Stomach (tissue), 9 donors: ENCODE results near the gene F2. TPM values are rescaled to one million over a fixed set of nuclear protein-coding genes. Genes with fewer than 3 reads are reported as not detected.

Source experiments
- DNase-seq, 2 donors: peaks; one replicate each; pipeline versions ENCODE4 v3.0.0 to v3.0.0-alpha.2; 2013 to 2019
- H3K27ac ChIP-seq, 5 donors: fragments of 200-600 bp in 4 of 5; sonication (generic) in 4 of 5; one replicate each; pipeline ENCODE4 v1.5.1; 2013 to 2019; ENCODE audit warnings: mild to moderate bottlenecking in 1 of 5, moderate library complexity in 1 of 5
- H3K27me3 ChIP-seq, 3 donors: fragments of 200-600 bp; sonication (generic); one replicate each; pipeline ENCODE4 v1.5.1; 2017 to 2019; ENCODE audit warnings: mixed run types in 1 of 3
- H3K36me3 ChIP-seq, 4 donors: fragments of 200-600 bp; sonication (generic); 1 replicate in 3 of 4; 2 replicates in 1 of 4; pipeline ENCODE4 v1.5.1; 2016 to 2019
- H3K4me1 ChIP-seq, 4 donors: fragments of 200-600 bp; sonication (generic); one replicate each; pipeline ENCODE4 v1.5.1; 2016 to 2019
- H3K4me3 ChIP-seq, 4 donors: fragments of 200-600 bp; sonication (generic) in 3 of 4; one replicate each; pipeline ENCODE4 v1.5.1; 2016 to 2019; ENCODE audit warnings: mild to moderate bottlenecking in 1 of 4
- H3K9me3 ChIP-seq, 4 donors: fragments of 200-600 bp; sonication (generic); one replicate each; pipeline ENCODE4 v1.5.1; 2016 to 2019
- EP300 ChIP-seq: sonication (generic); formaldehyde crosslinking; IDR thresholded peaks from one replicate; pipeline ENCODE4 v1.6.1; 2017; ENCODE audit warnings: antibody characterized with exemption
- POLR2A ChIP-seq, 4 donors: fragments of 450-650 bp; IDR thresholded peaks; one replicate each; pipeline ENCODE4 v1.6.1; 2016; ENCODE audit warnings: antibody characterized with exemption in 4 of 4, control low read depth in 2 of 4, mild to moderate bottlenecking in 1 of 4, moderate library complexity in 1 of 4
- POLR2AphosphoS5 ChIP-seq, 3 donors: sonication (generic); formaldehyde crosslinking; IDR thresholded peaks; one replicate each; pipeline ENCODE4 v1.6.1; 2016; ENCODE audit warnings: antibody characterized with exemption in 3 of 3
- WGBS, 5 donors: extraction: QIAGEN DNeasy Blood & Tissue Kit in 3 of 5; methylation state at CpG; one replicate each; pipeline versions ENCODE4 v1.1.5 to v1.1.7; 2013 to 2018; 5-methylcytosine and 5-hydroxymethylcytosine counted together
- intact Hi-C: fragments of 100-400 bp; cut with DNase I; formaldehyde crosslinking; loops from one replicate; pipeline ENCODE4 v1.15.1; 2023; ENCODE audit warnings: low total_unique reads
- polyA plus RNA-seq, 3 donors: library from polyadenylated mRNA; stranded (reverse); fragments of 200-250 nt; gene quantifications; one replicate each; pipeline ENCODE4 v1.2.3, GENCODE V29; 2013
- total RNA-seq, 5 donors: library from RNA; depleted of rRNA; stranded (reverse); fragments of >200 nt; gene quantifications; one replicate each; pipeline versions ENCODE4 v1.1.0 to v1.2.3, GENCODE V29; 2014 to 2016
- TF ChIP-seq, protein P1 (sequence below), 7 experiments: fragments of 450-650 bp in 4 of 7; fragments of 200-600 bp in 3 of 7; sonication (generic) in 3 of 7; IDR thresholded peaks; one replicate each; pipeline ENCODE4 v1.5.1; 2016 to 2019; ENCODE audit warnings: antibody characterized with exemption in 7 of 7, control low read depth in 2 of 7, mild to moderate bottlenecking in 1 of 7
- donor health status: healthy with polysubstance abuse.
- donor health status: Bipolar disorder and iron deficiency.
- donor health status: healthy.

Gene F2
- total and polyA plus RNA-seq, 8 donors: 0.19 to 0.92 (median 0.33) TPM; not detected in 5

DNA sequence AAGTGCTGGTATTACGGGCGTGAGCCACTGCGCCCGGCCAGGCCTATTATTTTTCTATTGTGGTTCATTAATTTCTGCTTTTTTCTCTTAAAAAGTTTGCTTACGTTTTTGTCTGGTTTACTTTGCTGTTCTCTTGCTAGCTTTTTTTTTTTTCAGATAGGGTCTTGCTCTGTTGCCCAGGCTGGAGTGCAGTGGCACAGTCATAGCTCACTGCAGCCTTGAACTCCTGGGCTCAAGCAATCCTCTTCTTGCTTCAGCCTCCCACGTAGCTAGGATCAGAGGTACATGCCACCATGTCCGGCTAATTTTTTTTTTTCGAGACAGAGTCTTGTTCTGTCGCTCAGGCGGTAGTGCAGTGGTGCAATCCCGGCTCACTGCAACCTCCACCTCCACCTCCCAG, 18.7 kb downstream of the F2 start:
- no peaks in the 10 kb centered on the region for H3K27me3 ChIP-seq
- WGBS, 5 donors: 94 to 96% (median 94%) methylated on average over 11 of the region's 11 CpGs
- no peak for DNase-seq
- H3K27ac ChIP-seq: no peak overlapping the region
- TF ChIP-seq POLR2AphosphoS5 (IDR thresholded peaks at IDR 0.05) (no peak), POLR2A (IDR thresholded peaks at IDR 0.05) (no peak), EP300 (no peak)
- TF ChIP-seq, protein P1, sequence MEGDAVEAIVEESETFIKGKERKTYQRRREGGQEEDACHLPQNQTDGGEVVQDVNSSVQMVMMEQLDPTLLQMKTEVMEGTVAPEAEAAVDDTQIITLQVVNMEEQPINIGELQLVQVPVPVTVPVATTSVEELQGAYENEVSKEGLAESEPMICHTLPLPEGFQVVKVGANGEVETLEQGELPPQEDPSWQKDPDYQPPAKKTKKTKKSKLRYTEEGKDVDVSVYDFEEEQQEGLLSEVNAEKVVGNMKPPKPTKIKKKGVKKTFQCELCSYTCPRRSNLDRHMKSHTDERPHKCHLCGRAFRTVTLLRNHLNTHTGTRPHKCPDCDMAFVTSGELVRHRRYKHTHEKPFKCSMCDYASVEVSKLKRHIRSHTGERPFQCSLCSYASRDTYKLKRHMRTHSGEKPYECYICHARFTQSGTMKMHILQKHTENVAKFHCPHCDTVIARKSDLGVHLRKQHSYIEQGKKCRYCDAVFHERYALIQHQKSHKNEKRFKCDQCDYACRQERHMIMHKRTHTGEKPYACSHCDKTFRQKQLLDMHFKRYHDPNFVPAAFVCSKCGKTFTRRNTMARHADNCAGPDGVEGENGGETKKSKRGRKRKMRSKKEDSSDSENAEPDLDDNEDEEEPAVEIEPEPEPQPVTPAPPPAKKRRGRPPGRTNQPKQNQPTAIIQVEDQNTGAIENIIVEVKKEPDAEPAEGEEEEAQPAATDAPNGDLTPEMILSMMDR (IDR thresholded peaks at IDR 0.05): no peak
- H3K4me1 ChIP-seq: no peaks in the 10 kb centered on the region
- H3K9me3 ChIP-seq: no peaks in the 10 kb centered on the region
- H3K36me3 ChIP-seq: peaks cover 17 to 32% (median 18%) of the 10 kb centered on the region in 4 donors
- intact Hi-C loops: no loop called here
- H3K4me3 ChIP-seq: no peak overlapping the region

DNA sequence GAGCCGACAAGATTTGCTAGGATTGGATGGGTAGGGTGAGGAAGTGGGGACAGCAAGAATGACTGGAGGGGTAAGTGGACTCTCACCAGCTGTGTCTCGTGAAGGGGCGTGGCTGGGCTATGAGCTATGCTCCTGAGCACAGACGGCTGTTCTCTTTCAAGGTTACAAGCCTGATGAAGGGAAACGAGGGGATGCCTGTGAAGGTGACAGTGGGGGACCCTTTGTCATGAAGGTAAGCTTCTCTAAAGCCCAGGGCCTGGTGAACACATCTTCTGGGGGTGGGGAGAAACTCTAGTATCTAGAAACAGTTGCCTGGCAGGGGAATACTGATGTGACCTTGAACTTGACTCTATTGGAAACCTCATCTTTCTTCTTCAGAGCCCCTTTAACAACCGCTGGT, 19.9 kb downstream of the F2 start:
- Histone ChIP-seq H3K4me1 (no peaks in the 10 kb centered on the region), H3K4me3 (no peak overlapping the region), H3K27ac (no peak overlapping the region), H3K9me3 (no peaks in the 10 kb centered on the region), H3K36me3 (peaks cover 29 to 44% (median 30%) of the 10 kb centered on the region in 4 donors), H3K27me3 (no peaks in the 10 kb centered on the region)
- intact Hi-C loops: no loop called here
- no peak for TF ChIP-seq POLR2A (IDR thresholded peaks at IDR 0.05)
- TF ChIP-seq EP300: no peak
- no peak for TF ChIP-seq POLR2AphosphoS5 (IDR thresholded peaks at IDR 0.05)
- TF ChIP-seq, protein P1 (IDR thresholded peaks at IDR 0.05): no peak
- DNase-seq: no peak
- WGBS, 5 donors: 64 to 76% (median 72%) methylated on average over 6 of the region's 6 CpGs

DNA sequence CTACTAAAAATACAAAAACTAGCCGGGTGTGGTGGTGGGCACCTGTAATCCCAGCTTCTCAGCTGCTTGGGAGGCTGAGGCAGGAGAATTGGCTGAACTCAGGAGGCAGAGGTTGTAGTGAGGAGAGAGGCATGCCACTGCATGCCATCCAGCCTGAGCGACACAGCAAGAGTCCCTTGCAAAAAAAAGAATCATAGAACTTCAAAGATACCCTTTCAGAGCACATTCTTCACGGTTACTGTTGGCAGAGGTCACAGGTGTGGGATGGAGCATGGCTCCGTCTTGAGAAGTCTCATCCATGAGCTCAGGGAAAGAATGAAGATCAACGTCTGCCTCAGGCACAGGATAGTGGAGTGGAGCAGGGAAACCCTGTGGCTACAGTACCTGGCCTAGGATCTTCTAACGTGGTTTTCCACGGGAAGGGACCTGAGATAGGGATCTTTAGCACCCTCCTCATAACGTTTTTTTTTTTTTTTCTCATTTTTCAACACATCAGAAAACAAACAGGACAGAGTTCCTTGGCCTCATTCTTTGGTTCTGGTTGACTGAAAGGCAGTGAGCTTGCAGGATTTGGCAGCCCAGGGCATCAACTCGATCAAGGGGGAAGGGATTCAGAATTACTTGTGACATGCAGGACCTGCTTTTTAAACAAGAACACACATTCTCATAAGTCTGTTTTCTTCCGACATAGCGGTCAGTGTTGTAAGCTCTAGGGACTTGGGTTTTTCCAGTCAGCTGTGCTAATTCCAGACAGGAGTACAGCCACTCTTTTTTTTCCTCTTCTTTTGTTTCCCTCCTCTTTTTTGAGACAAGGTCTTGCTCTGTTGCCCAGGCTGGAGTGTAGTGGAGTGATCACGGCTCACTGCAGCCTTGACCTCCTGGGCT, 22.8 kb downstream of the F2 start:
- H3K27me3 ChIP-seq: no peaks in the 10 kb centered on the region
- H3K4me1 ChIP-seq: no peaks in the 10 kb centered on the region
- TF ChIP-seq EP300 (no peak), POLR2A (IDR thresholded peaks at IDR 0.05) (no peak), POLR2AphosphoS5 (IDR thresholded peaks at IDR 0.05) (no peak)
- TF ChIP-seq, protein P1 (IDR thresholded peaks at IDR 0.05): no peak
- WGBS, 5 donors: 74 to 78% (median 76%) methylated on average over 12 of the region's 12 CpGs
- intact Hi-C loops: no loop called here
- peaks cover 44 to 74% (median 59%) of the 10 kb centered on the region in 4 donors for H3K36me3 ChIP-seq
- no peaks in the 10 kb centered on the region for H3K9me3 ChIP-seq
- H3K27ac ChIP-seq: no peak overlapping the region
- DNase-seq: no peak
- H3K4me3 ChIP-seq: no peak overlapping the region

DNA sequence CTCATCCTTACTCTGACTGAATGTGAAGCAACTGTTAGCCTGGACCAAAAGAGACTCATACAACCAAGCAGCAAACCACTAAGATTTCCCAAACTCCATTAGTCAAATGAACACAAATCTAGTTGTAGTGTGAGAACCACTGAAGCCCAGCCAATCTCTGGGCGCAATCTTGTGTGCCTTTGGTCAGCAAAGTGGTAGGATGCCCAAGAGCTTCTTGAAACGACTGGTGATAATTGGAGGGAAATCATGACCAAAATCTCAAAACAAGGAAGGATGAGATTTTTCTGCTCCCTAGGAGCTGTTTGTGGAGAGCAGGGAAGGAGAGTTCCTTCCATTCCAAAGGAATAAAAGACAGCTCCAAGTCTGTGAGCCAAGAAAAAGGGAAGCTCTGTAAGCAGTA, 24.0 kb downstream of the F2 start:
- Histone ChIP-seq H3K36me3 (peaks cover 55 to 86% (median 71%) of the 10 kb centered on the region in 4 donors), H3K4me1 (no peaks in the 10 kb centered on the region), H3K27me3 (no peaks in the 10 kb centered on the region), H3K4me3 (no peak overlapping the region), H3K27ac (peak overlapping the region in 3 of 5 donors; percentile 15 to 29 (median 15)), H3K9me3 (no peaks in the 10 kb centered on the region)
- intact Hi-C loops: no loop called here
- no peak for DNase-seq
- WGBS, 5 donors: 64 to 93% (median 85%) methylated on average over 2 of the region's 2 CpGs
- TF ChIP-seq POLR2AphosphoS5 (IDR thresholded peaks at IDR 0.05) (no peak), EP300 (no peak), POLR2A (IDR thresholded peaks at IDR 0.05) (no peak)
- TF ChIP-seq, protein P1 (IDR thresholded peaks at IDR 0.05): no peak
